ENCODE results near the gene FXYD1.
"Not testable (repeated sequence)": the region's sequence is repeated elsewhere in the genome, so short reads cannot be mapped to it uniquely, and the experiment has no call there.

FXYD1 gene

DNA sequence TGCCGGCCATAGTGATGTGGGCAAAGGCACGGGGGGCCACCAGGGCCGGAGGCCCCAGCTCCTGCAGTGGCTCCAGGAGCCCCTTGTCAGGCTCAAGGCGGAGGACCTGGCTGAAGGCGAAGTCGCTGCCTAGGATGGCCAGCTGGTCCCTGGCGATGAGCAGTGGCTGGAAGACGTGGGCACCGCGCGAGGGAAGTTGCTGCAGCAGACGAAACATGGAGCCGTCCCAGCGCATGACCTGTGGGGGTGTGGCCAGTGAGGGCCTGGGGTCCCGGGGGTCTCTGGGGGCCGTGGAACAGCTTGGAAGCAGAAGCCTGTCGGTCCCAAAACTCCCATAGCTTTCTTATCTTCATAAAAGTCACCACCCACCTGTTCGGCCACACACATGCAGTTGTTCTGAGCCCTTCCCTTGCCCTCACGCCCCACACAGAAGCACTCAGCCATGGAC lies 13.3 kb upstream of the FXYD1 start:
- no peak for DNase-seq (ENCODE audit: low spot score)

- peak; percentile 36 for DNase-seq (ENCODE audit: low spot score)
These were observed 12.6 kb upstream of the FXYD1 start for GRCh38 chr19:35125749-35126623.

DNA sequence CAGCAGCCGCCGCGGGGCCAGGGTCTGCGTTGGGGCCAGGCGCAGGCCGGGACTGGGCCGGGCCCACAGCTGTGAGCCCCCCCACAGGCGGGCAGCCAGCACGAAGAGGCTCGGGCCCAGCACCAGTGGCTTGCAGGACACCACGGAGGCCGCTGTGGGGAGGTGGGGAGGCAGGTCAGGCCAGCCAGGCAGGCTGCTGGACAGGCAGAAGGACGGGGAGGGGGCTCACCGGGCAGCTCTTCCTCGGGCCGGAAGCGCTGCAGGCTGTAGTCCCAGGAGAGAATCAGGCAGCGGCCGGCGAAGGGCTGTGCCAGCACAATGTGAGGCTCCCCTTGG lies 12.0 kb upstream of the FXYD1 start:
- no peak for DNase-seq (ENCODE audit: low spot score)

DNA sequence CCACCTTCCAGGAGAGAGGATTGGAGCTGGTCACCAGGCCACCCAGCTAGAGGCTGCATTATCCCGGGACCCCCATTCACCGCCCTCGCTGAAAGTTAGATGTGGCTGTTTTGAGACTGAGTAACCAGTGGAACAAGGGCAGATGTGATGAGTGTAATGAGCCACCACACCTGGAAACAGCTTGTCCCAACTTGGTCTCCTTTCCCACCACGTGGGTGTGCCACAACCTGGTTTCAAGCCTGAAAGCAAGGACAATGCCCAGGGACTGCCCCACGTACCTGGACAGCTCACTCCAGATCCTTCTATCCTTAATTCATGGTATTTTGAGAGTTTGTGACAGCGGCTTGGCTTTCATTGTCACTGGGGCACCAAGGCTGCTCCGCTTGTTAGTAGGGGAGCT lies 10.8 kb upstream of the FXYD1 start:
- no peak for DNase-seq (ENCODE audit: low spot score)

GRCh38 chr19:35128398-35129057 lies 10.1 kb upstream of the FXYD1 start:
- DNase-seq (ENCODE audit: low spot score): no peak

- not testable (repeated sequence) for DNase-seq (ENCODE audit: low spot score)
These were observed 8.8 kb upstream of the FXYD1 start for GRCh38 chr19:35129724-35130274.

GRCh38 chr19:35130761-35131720 lies 7.6 kb upstream of the FXYD1 start:
- DNase-seq (ENCODE audit: low spot score): no peak

GRCh38 chr19:35132254-35132653 lies 6.4 kb upstream of the FXYD1 start:
- DNase-seq (ENCODE audit: low spot score): no peak

GRCh38 chr19:35133826-35134225 lies 4.8 kb upstream of the FXYD1 start:
- no peak for DNase-seq (ENCODE audit: low spot score)

- DNase-seq (ENCODE audit: low spot score): no peak
These were observed 3.9 kb upstream of the FXYD1 start, which contains the start of gene LGI4 for GRCh38 chr19:35134601-35135242. Gene LGI4, minus strand, starts transcription at chr19:35135059. Its CDS starts 379 bp downstream, at chr19:35134680.

DNA sequence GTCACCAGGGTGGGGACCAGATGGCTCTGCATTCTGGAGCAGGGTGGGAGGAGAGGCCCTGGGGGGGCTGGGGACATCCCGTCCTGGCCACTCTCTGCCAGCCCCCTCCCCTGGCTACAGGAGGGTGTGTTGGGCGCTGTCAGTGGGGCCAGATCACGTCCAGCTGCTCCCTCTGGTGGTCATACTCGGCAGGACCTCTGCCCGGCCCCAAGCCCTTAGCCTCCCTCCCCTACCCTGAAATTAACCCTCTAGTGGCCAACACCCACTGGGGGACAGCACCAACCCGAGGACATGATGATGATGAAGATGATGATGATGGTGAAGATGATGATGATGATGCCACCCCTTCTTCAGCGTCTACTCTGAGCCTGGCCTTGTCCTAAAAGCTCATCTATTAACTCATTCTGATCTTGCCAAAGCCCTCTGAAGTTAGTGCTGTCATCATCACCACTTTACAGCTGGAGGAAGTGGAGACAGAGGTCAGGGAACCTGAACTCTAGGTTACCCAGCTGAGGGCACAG lies 3.2 kb upstream of the FXYD1 start:
- DNase-seq (ENCODE audit: low spot score): peak; percentile 61

GRCh38 chr19:35136231-35136630 lies 2.4 kb upstream of the FXYD1 start:
- DNase-seq (ENCODE audit: low spot score): no peak

- DNase-seq (ENCODE audit: low spot score): no peak
These were observed 1.5 kb upstream of the FXYD1 start for GRCh38 chr19:35136977-35137702.

- no peak for DNase-seq (ENCODE audit: low spot score)
These were observed 1.8 kb downstream of the FXYD1 start for GRCh38 chr19:35140207-35140961.

GRCh38 chr19:35140962-35141836 lies 2.6 kb downstream of the FXYD1 start:
- DNase-seq (ENCODE audit: low spot score): peak; percentile 88

GRCh38 chr19:35141837-35142605 lies 3.4 kb downstream of the FXYD1 start:
- DNase-seq (ENCODE audit: low spot score): no peak

- DNase-seq (ENCODE audit: low spot score): no peak
These were observed 4.1 kb downstream of the FXYD1 start for GRCh38 chr19:35142606-35143230.

All from LoVo (cell line).